WTC11 (cell line): ENCODE results near the gene NINJ2. TPM values are rescaled to one million over a fixed set of nuclear protein-coding genes. Genes with fewer than 3 reads are reported as not detected.

Source experiments
- ATAC-seq: fragments of 200-7000 bp; cut with Tn5 transposase; 2 replicates; pipeline ENCODE4 v1.10.0; 2021; ENCODE audit warnings: mild to moderate bottlenecking, moderate library complexity
- CTCF ChIA-PET: fragments of 300-600 bp; sonication (Branson Sonifier 250); formaldehyde crosslinking; loops from one replicate; lab custom pipeline; 2021; ENCODE audit warnings: antibody characterized with exemption; lab: Charles Lee
- POLR2A ChIA-PET: fragments of 350-600 bp; sonication (Branson Sonifier 250); formaldehyde crosslinking; loops from one replicate; lab custom pipeline; 2021; ENCODE audit warnings: antibody characterized with exemption; lab: Charles Lee
- DNase-seq: peaks from one replicate; pipeline ENCODE4 v3.0.0; 2021; ENCODE audit warnings: low spot score
- H3K27ac Mint-ChIP-seq: 2 replicates; pipeline ENCODE4 v1.8.0; 2021; ENCODE audit warnings: mixed read lengths
- H3K27me3 Mint-ChIP-seq: 2 replicates; pipeline ENCODE4 v1.8.0; 2021; ENCODE audit warnings: low read depth, mild to moderate bottlenecking, moderate library complexity, mixed read lengths
- H3K36me3 Mint-ChIP-seq: 2 replicates; pipeline ENCODE4 v1.8.0; 2021; ENCODE audit warnings: mixed read lengths
- H3K4me1 Mint-ChIP-seq: 2 replicates; pipeline ENCODE4 v1.8.0; 2022; ENCODE audit warnings: mixed read lengths
- H3K4me3 Mint-ChIP-seq: 2 replicates; pipeline ENCODE4 v1.8.0; 2021; ENCODE audit warnings: mild to moderate bottlenecking, moderate library complexity, mixed read lengths
- H3K9me3 Mint-ChIP-seq: 2 replicates; pipeline ENCODE4 v1.8.0; 2021; ENCODE audit warnings: mixed read lengths
- CREB1 ChIP-seq: sonication (generic); formaldehyde crosslinking; IDR thresholded peaks from 2 replicates; pipeline ENCODE4 v1.8.0; 2023; ENCODE audit warnings: mild to moderate bottlenecking, missing genetic modification reagents
- ELF4 ChIP-seq: sonication (generic); formaldehyde crosslinking; IDR thresholded peaks from 2 replicates; pipeline ENCODE4 v1.8.1; 2022; ENCODE audit warnings: low read depth, mild to moderate bottlenecking, moderate library complexity, missing genetic modification reagents
- ETV6 ChIP-seq: sonication (generic); formaldehyde crosslinking; IDR thresholded peaks from 2 replicates; pipeline ENCODE4 v1.8.1; 2022; ENCODE audit warnings: mild to moderate bottlenecking, missing genetic modification reagents
- IRF1 ChIP-seq: sonication (generic); formaldehyde crosslinking; IDR thresholded peaks from 2 replicates; pipeline ENCODE4 v1.8.0; 2023; ENCODE audit warnings: missing genetic modification reagents
- NR3C1 ChIP-seq: sonication (generic); formaldehyde crosslinking; conservative IDR thresholded peaks from 2 replicates; pipeline ENCODE4 v1.8.1; 2023; ENCODE audit warnings: low read depth, mild to moderate bottlenecking, missing genetic modification reagents
- RORB ChIP-seq: fragments of 250-450 bp; sonication (Bioruptor Pico); IDR thresholded peaks from 2 replicates; pipeline ENCODE4 v1.9.0; 2021; ENCODE audit warnings: mild to moderate bottlenecking
- STAT6 ChIP-seq: sonication (generic); formaldehyde crosslinking; conservative IDR thresholded peaks from 2 replicates; pipeline ENCODE4 v1.8.1; 2023; ENCODE audit warnings: mild to moderate bottlenecking, low read depth, missing genetic modification reagents, moderate library complexity
- TCF7 ChIP-seq: sonication (generic); formaldehyde crosslinking; IDR thresholded peaks from 2 replicates; pipeline ENCODE4 v1.8.0; 2022; ENCODE audit warnings: mild to moderate bottlenecking, low read depth, missing genetic modification reagents, moderate library complexity
- ZNF121 ChIP-seq: sonication (generic); formaldehyde crosslinking; IDR thresholded peaks from 2 replicates; pipeline ENCODE4 v1.8.0; 2023; ENCODE audit warnings: missing genetic modification reagents
- ZNF281 ChIP-seq: sonication (generic); formaldehyde crosslinking; IDR thresholded peaks from 2 replicates; pipeline ENCODE4 v1.8.0; 2023; ENCODE audit warnings: mild to moderate bottlenecking, missing genetic modification reagents
- ZNF396 ChIP-seq: fragments of 250-450 bp; sonication (Bioruptor Pico); IDR thresholded peaks from 2 replicates; pipeline ENCODE4 v1.8.0; 2021; ENCODE audit warnings: mild to moderate bottlenecking, moderate library complexity, borderline replicate concordance
- ZNF532 ChIP-seq: fragments of 250-450 bp; sonication (Bioruptor Pico); IDR thresholded peaks from 2 replicates; pipeline ENCODE4 v1.9.0; 2021; ENCODE audit warnings: mild to moderate bottlenecking, borderline replicate concordance
- total RNA-seq: library from RNA; stranded (reverse); gene quantifications from 3 replicates; pipeline ENCODE4 v1.2.3, GENCODE V29; 2021

NINJ2 gene
- total RNA-seq, 1 experiment from 2014 or later: 0.42 TPM

GRCh38 chr12:587132-588023, 75.9 kb downstream of the NINJ2 start:
- H3K36me3 Mint-ChIP-seq: no peaks in the 10 kb centered on the region

More at GRCh38 chr12:587132-588023, 75.9 kb downstream of the NINJ2 start:
- H3K4me3 Mint-ChIP-seq: no peak overlapping the region
- POLR2A ChIA-PET: no interaction called here
- CTCF ChIA-PET: interaction anchor here (1.1 kb wide), 1 partner anchor 12 kb away, joined by 4 read pairs; no protein-coding TSS in a partner anchor
- TF ChIP-seq IRF1 (CRISPR knock-in tag): no peak
- no peak for TF ChIP-seq ETV6 (CRISPR knock-in tag)
- TF ChIP-seq ZNF281: no peak
- no peak for TF ChIP-seq ZNF396 (CRISPR knock-in tag)
- no peak for TF ChIP-seq ELF4 (CRISPR knock-in tag)
- no peak for TF ChIP-seq ZNF121 (CRISPR knock-in tag)
- no peak for TF ChIP-seq NR3C1
- TF ChIP-seq ZNF532 (CRISPR knock-in tag): no peak
- no peak for TF ChIP-seq STAT6
- TF ChIP-seq TCF7 (CRISPR knock-in tag): no peak
- TF ChIP-seq RORB (CRISPR knock-in tag): no peak
- no peak for TF ChIP-seq CREB1 (CRISPR knock-in tag)
- H3K9me3 Mint-ChIP-seq: peaks cover 13% of the 10 kb centered on the region
- ATAC-seq (no peak), DNase-seq (no peak)
- no peaks in the 10 kb centered on the region for H3K27me3 Mint-ChIP-seq
- no peak overlapping the region for H3K27ac Mint-ChIP-seq
- no peaks in the 10 kb centered on the region for H3K4me1 Mint-ChIP-seq
